Cardiac muscle cell (in vitro differentiated cells and primary cell): ENCODE data around the gene GPR108. TPM values are rescaled to one million over a fixed set of nuclear protein-coding genes. Genes with fewer than 3 reads are reported as not detected.

Source experiments
- DNase-seq, 2 donors: peaks; one replicate each; pipeline versions ENCODE4 v3.0.0 to v3.0.0-alpha.2; 2010 to 2017; ENCODE audit warnings: low read depth in 1 of 2, low spot score in 1 of 2
- H3K27ac ChIP-seq: fragments of 200-600 bp; sonication (generic); 2 replicates; pipeline ENCODE4 v1.5.1; 2016
- H3K27me3 ChIP-seq: fragments of 200-600 bp; sonication (generic); 2 replicates; pipeline ENCODE4 v1.6.0; 2016; ENCODE audit warnings: control low read depth
- H3K36me3 ChIP-seq: fragments of 200-600 bp; sonication (generic); 2 replicates; pipeline ENCODE4 v1.5.1; 2016; ENCODE audit warnings: control low read depth
- H3K4me1 ChIP-seq: fragments of 200-600 bp; sonication (generic); 2 replicates; pipeline ENCODE4 v1.8.1; 2017; ENCODE audit warnings: low read depth, mild to moderate bottlenecking, mixed run types
- H3K4me3 ChIP-seq: fragments of 200-600 bp; sonication (generic); 2 replicates; pipeline ENCODE4 v1.5.1; 2016; ENCODE audit warnings: mild to moderate bottlenecking
- H3K9me3 ChIP-seq: fragments of 200-600 bp; sonication (generic); 2 replicates; pipeline ENCODE4 v1.5.1; 2017; ENCODE audit warnings: low read depth, mild to moderate bottlenecking, control low read depth
- polyA plus RNA-seq: library from polyadenylated mRNA; unstranded; fragments of >200 nt; fragmentation: Nextera tagmentation; extraction: Ambion mirVana; gene quantifications from 2 replicates; pipeline ENCODE4 v1.2.1, GENCODE V29; 2016
- total RNA-seq: library from RNA; depleted of rRNA; stranded (reverse); fragments of >200 nt; gene quantifications from 2 replicates; pipeline ENCODE4 v1.2.3, GENCODE V29; 2016
- TF ChIP-seq, protein P1 (sequence below): IDR thresholded peaks from 2 replicates; pipeline ENCODE4 v1.5.1; 2012; ENCODE audit warnings: low read depth, mild to moderate bottlenecking, low read length

GPR108 gene
- total and polyA plus RNA-seq, 2 experiments from 2014 or later, result 91.3 to 113 TPM

DNA sequence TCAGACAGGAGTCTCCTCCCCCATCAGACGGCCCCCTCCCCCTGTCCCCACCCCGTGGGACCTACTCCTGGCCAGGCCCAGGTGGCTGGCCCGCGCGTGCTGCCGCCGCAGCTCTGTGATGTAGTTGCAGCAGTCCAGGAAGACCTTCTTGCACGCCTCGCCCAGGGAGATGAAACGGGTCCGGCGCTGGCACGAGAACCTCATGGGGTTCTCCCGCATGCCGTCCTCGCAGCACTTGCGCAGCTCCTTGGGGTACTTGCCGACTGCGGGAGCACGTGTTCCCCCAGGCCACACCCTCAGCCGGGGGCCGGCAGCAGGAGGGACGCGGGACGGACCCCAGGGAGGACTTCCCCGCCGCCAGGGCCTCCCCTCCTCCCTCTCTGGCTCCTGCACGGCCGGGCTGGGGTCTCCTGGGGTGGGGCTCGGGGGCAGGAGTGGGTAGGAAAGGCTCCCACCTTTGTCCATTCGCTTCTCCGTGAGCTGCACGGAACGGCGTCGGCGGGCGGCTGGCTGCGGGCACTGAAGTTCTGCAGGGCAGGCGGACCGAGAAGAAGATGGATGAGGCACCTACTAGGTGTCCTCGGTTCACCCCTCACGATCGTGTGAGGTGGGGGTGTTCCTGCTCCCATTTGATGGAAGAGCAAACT, 30.2 kb downstream of the GPR108 start:
- H3K36me3 ChIP-seq, result no peaks in the 10 kb centered on the region
- no peaks in the 10 kb centered on the region for H3K9me3 ChIP-seq
- H3K4me3 ChIP-seq, result no peak overlapping the region
- no peak for DNase-seq
- TF ChIP-seq, protein P1, sequence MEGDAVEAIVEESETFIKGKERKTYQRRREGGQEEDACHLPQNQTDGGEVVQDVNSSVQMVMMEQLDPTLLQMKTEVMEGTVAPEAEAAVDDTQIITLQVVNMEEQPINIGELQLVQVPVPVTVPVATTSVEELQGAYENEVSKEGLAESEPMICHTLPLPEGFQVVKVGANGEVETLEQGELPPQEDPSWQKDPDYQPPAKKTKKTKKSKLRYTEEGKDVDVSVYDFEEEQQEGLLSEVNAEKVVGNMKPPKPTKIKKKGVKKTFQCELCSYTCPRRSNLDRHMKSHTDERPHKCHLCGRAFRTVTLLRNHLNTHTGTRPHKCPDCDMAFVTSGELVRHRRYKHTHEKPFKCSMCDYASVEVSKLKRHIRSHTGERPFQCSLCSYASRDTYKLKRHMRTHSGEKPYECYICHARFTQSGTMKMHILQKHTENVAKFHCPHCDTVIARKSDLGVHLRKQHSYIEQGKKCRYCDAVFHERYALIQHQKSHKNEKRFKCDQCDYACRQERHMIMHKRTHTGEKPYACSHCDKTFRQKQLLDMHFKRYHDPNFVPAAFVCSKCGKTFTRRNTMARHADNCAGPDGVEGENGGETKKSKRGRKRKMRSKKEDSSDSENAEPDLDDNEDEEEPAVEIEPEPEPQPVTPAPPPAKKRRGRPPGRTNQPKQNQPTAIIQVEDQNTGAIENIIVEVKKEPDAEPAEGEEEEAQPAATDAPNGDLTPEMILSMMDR, result no peak
- no peak overlapping the region for H3K27ac ChIP-seq
- peaks cover 11% of the 10 kb centered on the region for H3K27me3 ChIP-seq
- H3K4me1 ChIP-seq, result no peaks in the 10 kb centered on the region

- no peak for DNase-seq
- TF ChIP-seq, protein P1, result no peak
- Histone ChIP-seq H3K36me3 (no peaks in the 10 kb centered on the region), H3K4me1 (no peaks in the 10 kb centered on the region), H3K9me3 (no peaks in the 10 kb centered on the region), H3K27me3 (peaks cover 11% of the 10 kb centered on the region), H3K27ac (no peak overlapping the region), H3K4me3 (no peak overlapping the region)
Observed at GRCh38 chr19:6706633-6706958, 30.8 kb downstream of the GPR108 start.

DNA sequence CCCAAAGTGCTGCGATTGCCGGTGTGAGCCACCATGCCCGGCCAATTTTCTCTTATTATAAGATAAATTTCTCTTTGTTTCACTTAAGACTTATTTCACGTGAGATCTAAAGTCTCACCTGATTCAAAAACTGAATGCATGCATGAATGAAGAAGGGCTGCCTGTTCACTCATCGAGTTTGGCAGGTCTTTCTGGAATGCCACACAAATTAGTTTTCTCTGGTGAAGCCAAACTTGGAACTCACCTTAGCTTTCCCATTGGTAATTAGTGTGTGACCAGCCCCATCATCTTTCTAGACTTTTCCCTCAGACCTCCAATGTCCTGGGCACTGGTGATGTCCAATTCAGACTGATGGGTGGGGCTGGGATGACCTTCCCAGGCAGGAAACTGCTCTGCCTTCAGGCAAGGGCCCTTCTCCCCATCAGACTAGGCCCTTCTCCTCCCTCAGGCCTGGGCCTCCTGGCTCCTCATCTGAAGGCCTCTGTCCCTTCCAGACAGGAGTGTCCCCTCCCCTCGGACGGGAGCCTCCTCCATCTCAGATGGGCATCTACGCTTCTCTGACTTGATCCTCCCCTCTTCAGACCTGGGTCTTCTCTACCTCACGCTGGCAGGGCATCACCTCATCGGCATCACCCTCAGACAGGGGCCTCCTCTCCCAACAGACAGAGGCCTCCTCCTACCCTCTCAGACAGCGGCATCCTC, 31.3 kb downstream of the GPR108 start:
- Histone ChIP-seq H3K9me3 (no peaks in the 10 kb centered on the region), H3K27ac (no peak overlapping the region), H3K4me3 (no peak overlapping the region), H3K27me3 (peaks cover 11% of the 10 kb centered on the region), H3K4me1 (no peaks in the 10 kb centered on the region), H3K36me3 (no peaks in the 10 kb centered on the region)
- TF ChIP-seq, protein P1, result no peak
- no peak for DNase-seq

DNA sequence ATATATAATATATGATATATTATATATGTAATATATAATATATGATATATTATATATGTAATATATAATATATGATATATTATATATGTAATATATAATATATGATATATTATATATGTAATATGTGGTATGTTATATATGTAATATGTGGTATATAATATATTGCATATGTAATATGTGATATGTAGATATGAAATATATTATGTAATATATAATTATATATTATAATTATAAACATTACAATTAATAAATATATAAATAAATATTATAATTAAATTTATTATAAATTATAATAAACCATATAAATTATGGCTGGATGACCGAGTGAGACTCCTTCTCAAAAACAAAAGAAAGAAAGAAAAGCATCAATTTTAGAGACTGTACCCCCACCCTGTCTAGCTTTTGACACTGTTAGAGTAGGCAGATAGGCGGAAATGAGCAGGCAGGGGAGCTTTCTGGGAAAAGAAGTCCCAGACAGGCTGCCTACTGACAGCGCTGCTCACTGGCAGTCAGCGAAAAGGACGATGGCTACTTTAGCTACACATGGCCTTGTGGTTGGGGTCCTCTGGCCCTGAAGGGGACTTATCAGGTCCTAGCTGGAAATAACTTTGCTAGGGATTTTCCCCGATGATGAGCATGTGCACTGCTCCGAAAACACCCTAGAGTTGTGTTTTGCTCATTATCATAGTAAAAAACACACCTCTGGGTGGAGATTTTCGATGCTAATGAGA, 36.6 kb downstream of the GPR108 start:
- no peak for DNase-seq
- Histone ChIP-seq H3K27ac (no peak overlapping the region), H3K4me3 (no peak overlapping the region), H3K9me3 (no peaks in the 10 kb centered on the region), H3K27me3 (no peaks in the 10 kb centered on the region), H3K4me1 (no peaks in the 10 kb centered on the region), H3K36me3 (no peaks in the 10 kb centered on the region)
- TF ChIP-seq, protein P1, result no peak

DNA sequence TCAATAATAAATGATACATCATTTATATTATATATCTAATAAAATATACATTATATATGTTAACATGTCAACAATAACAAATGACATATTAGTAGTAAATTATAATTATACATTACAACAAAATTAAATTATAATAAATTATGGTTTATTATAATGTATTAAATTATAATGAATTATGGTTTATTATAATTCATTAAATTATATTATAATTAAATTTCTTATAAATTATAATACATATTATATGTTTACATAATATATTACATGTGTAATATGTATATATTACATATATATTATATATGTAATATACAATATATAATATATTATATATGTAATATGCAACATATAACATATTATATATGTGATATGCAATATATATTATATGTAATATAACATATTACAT, 37.4 kb downstream of the GPR108 start:
- H3K27me3 ChIP-seq, result no peaks in the 10 kb centered on the region
- H3K27ac ChIP-seq, result no peak overlapping the region
- TF ChIP-seq, protein P1, result no peak
- no peak for DNase-seq
- no peaks in the 10 kb centered on the region for H3K4me1 ChIP-seq
- H3K4me3 ChIP-seq, result no peak overlapping the region
- no peaks in the 10 kb centered on the region for H3K9me3 ChIP-seq
- no peaks in the 10 kb centered on the region for H3K36me3 ChIP-seq
